Effector memory CD4-positive, alpha-beta T cell (primary cell): ENCODE results near the gene KLHL29.

Experiments used
- DNase-seq, 3 donors: peaks; one replicate each; pipeline ENCODE4 v3.0.0-alpha.2; 2020
- H3K27ac ChIP-seq: 2 replicates; pipeline ENCODE4 v1.7.0; 2013; ENCODE audit warnings: mild to moderate bottlenecking, low read length, moderate library complexity; ENCODE audit not compliant: insufficient read depth, poor library complexity, severe bottlenecking
- H3K27me3 ChIP-seq: replicated peaks from 2 replicates; pipeline ENCODE4 v1.7.0; 2013; ENCODE audit warnings: mild to moderate bottlenecking, low read length; ENCODE audit not compliant: insufficient read depth, control insufficient read depth, poor library complexity, severe bottlenecking
- H3K36me3 ChIP-seq: 2 replicates; pipeline ENCODE4 v1.7.0; 2013; ENCODE audit warnings: mild to moderate bottlenecking, low read length, moderate library complexity; ENCODE audit not compliant: control insufficient read depth, insufficient read depth
- H3K4me1 ChIP-seq: 2 replicates; pipeline ENCODE4 v1.7.0; 2013; ENCODE audit warnings: low read length, mild to moderate bottlenecking; ENCODE audit not compliant: control insufficient read depth, insufficient read depth, poor library complexity, severe bottlenecking
- H3K4me3 ChIP-seq: 2 replicates; pipeline ENCODE4 v1.7.0; 2013; ENCODE audit warnings: low read length, low read depth, mild to moderate bottlenecking; ENCODE audit not compliant: insufficient read depth, poor library complexity, severe bottlenecking
- H3K9me3 ChIP-seq: 2 replicates; pipeline ENCODE4 v1.7.0; 2013; ENCODE audit warnings: mild to moderate bottlenecking, low read length, moderate library complexity; ENCODE audit not compliant: control insufficient read depth

KLHL29 gene

GRCh38 chr2:23418056-23418455, 33.1 kb downstream of the KLHL29 start:
- Histone ChIP-seq H3K27me3 (no peaks in the 10 kb centered on the region), H3K27ac (no peak overlapping the region), H3K4me1 (no peaks in the 10 kb centered on the region), H3K36me3 (no peaks in the 10 kb centered on the region), H3K9me3 (no peaks in the 10 kb centered on the region), H3K4me3 (no peak overlapping the region)
- DNase-seq: no peak

GRCh38 chr2:23418461-23418911, 33.5 kb downstream of the KLHL29 start:
- Histone ChIP-seq H3K4me3 (no peak overlapping the region), H3K36me3 (no peaks in the 10 kb centered on the region), H3K27ac (no peak overlapping the region), H3K9me3 (no peaks in the 10 kb centered on the region), H3K27me3 (no peaks in the 10 kb centered on the region), H3K4me1 (no peaks in the 10 kb centered on the region)
- no peak for DNase-seq

- no peak overlapping the region for H3K27ac ChIP-seq
Observed at GRCh38 chr2:23419171-23420090, 34.5 kb downstream of the KLHL29 start.

GRCh38 chr2:23420091-23420839, 35.3 kb downstream of the KLHL29 start:
- H3K9me3 ChIP-seq: no peaks in the 10 kb centered on the region
- no peaks in the 10 kb centered on the region for H3K27me3 ChIP-seq
- DNase-seq: no peak
- no peak overlapping the region for H3K4me3 ChIP-seq
- H3K4me1 ChIP-seq: no peaks in the 10 kb centered on the region
- H3K27ac ChIP-seq: no peak overlapping the region
- H3K36me3 ChIP-seq: no peaks in the 10 kb centered on the region

More at GRCh38 chr2:23419171-23420090, 34.5 kb downstream of the KLHL29 start:
- Histone ChIP-seq H3K4me3 (no peak overlapping the region), H3K4me1 (no peaks in the 10 kb centered on the region), H3K36me3 (no peaks in the 10 kb centered on the region), H3K27me3 (no peaks in the 10 kb centered on the region), H3K9me3 (no peaks in the 10 kb centered on the region)
- DNase-seq: no peak

GRCh38 chr2:23420840-23421476, 36.0 kb downstream of the KLHL29 start:
- H3K4me3 ChIP-seq: no peak overlapping the region
- no peaks in the 10 kb centered on the region for H3K4me1 ChIP-seq
- no peak for DNase-seq
- H3K9me3 ChIP-seq: no peaks in the 10 kb centered on the region
- no peaks in the 10 kb centered on the region for H3K36me3 ChIP-seq
- H3K27ac ChIP-seq: no peak overlapping the region
- H3K27me3 ChIP-seq: no peaks in the 10 kb centered on the region

GRCh38 chr2:23422089-23423061, 37.4 kb downstream of the KLHL29 start:
- Histone ChIP-seq H3K36me3 (no peaks in the 10 kb centered on the region), H3K27ac (no peak overlapping the region), H3K27me3 (no peaks in the 10 kb centered on the region), H3K9me3 (no peaks in the 10 kb centered on the region), H3K4me3 (no peak overlapping the region), H3K4me1 (no peaks in the 10 kb centered on the region)
- DNase-seq: no peak

GRCh38 chr2:23423062-23423872, 38.3 kb downstream of the KLHL29 start:
- Histone ChIP-seq H3K4me1 (no peaks in the 10 kb centered on the region), H3K27me3 (no peaks in the 10 kb centered on the region)
- DNase-seq: no peak

GRCh38 chr2:23423873-23424680, 39.1 kb downstream of the KLHL29 start:
- Histone ChIP-seq H3K36me3 (no peaks in the 10 kb centered on the region), H3K9me3 (no peaks in the 10 kb centered on the region), H3K27ac (no peak overlapping the region), H3K27me3 (no peaks in the 10 kb centered on the region), H3K4me3 (no peak overlapping the region), H3K4me1 (no peaks in the 10 kb centered on the region)
- no peak for DNase-seq

More at GRCh38 chr2:23423062-23423872, 38.3 kb downstream of the KLHL29 start:
- Histone ChIP-seq H3K4me3 (no peak overlapping the region), H3K36me3 (no peaks in the 10 kb centered on the region), H3K27ac (no peak overlapping the region), H3K9me3 (no peaks in the 10 kb centered on the region)
